ENCODE measurements around the gene PFDN6.
"Not testable (repeated sequence)": the region's sequence is repeated elsewhere in the genome, so short reads cannot be mapped to it uniquely, and the experiment has no call there.

Gene PFDN6

DNA sequence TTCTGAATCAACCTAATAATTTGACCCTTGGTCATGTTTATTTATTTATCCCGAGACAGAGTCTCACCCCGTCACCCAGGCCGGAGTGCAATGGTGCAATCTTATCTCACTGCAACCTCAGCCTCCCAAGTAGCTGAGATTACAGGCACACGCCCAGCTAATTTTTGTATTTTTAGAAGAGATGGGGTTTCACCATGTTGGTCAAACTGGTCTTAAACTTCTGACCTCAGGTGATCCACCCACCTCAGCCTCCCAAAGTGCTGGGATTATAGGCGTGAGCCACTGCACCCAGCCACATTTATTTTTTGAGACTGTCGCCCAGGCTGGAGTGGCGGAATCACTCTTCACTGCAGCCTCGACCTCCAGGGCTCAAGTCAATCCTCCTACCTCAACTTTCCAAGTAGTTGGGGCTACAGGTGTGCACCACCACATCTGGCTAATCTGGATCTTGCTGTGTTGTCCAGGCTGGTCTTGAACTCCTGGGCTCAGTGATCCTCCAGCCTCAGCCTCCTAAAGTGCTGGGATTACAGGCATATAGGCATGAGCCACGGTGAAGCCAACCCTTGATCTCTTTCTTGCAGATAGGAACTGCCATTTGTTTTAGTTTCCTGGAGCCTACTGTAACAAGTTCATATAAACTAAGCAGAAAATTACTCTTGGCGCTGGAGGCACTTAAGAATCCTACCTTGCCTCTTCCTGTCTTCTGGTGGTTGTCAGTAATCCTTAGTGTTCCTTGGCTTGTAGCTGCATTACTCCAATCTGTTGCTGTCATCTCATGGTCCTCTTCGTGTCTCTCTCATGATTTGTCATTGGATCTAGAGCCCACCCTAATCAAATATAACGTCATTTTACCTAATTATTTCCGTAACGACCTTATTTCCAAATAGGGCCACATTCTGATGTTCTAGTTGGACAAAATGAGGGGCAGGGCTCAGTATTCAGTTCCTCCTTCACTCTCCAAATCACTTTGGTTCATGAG, 15.2 kb upstream of the PFDN6 start:
- no peak for DNase-seq (ENCODE audit: low read depth, low spot score)

DNA sequence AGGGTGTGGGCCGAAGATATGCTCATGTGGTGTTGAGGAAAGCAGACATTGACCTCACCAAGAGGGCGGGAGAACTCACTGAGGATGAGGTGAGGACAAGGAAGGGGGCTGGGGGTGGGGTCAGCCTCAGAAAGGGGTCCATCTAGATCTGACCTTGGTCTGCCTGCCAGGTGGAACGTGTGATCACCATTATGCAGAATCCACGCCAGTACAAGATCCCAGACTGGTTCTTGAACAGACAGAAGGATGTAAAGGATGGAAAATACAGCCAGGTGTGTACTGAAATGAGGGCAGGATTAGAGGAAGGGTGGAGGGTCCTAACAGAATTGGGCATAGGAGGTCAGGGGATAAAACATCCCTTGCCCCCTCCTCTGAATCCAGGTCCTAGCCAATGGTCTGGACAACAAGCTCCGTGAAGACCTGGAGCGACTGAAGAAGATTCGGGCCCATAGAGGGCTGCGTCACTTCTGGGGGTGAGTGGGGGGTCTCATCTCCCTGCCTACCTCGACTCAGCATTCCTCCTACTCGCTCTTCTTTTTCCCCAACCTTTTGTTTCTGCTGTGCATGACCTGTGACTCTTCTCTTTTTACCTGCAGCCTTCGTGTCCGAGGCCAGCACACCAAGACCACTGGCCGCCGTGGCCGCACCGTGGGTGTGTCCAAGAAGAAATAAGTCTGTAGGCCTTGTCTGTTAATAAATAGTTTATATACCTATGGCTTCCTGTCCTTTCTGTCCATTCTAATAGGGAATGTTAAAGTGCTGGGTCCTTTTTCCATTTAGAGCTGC, 13.4 kb upstream of the PFDN6 start:
- DNase-seq (ENCODE audit: low read depth, low spot score) = not testable (repeated sequence)

- DNase-seq (ENCODE audit: low read depth, low spot score) = no peak
Measured at GRCh38 chr6:33276581-33276863, 12.9 kb upstream of the PFDN6 start.

DNA sequence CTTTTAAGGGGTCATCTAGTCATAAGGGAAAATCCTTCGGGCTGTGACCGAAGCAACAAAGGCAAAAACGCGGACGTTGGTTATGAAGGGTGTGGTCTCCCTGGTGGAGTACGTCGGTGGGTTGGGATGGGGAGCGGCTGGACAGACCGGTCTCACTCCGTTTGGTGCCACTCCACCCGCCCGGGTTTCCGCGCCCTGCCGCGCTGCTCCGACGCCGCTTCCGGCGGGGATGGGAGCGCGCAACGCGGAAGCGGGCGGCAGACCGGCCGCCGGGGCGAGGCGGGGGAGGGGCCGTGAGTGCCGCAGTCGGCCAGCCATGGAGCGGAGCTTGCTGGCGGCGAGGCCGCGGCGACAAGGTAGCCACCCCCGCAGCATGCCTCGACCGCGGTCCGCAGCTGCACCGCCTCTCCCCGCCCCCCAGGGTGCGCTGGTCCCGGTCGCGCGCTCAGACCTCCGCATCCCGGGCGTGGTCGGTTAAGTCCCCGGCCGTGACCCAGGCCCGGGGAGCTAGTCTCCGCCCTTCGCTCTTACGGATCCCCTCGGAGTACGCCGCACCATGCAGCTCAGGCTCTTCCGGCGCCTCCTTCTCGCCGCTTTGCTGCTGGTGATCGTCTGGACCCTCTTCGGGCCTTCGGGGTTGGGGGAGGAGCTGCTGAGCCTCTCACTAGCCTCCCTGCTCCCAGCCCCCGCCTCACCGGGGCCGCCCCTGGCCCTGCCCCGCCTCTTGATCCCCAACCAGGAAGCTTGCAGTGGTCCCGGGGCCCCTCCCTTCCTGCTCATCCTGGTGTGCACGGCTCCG, 12.3 kb upstream of the PFDN6 start, which contains the start of gene B3GALT4:
TSS of gene B3GALT4 (plus strand) at position 260 of the 799 bp plus-strand sequence. CDS start at position 557, 297 bp downstream.
- no peak for DNase-seq (ENCODE audit: low read depth, low spot score)

DNA sequence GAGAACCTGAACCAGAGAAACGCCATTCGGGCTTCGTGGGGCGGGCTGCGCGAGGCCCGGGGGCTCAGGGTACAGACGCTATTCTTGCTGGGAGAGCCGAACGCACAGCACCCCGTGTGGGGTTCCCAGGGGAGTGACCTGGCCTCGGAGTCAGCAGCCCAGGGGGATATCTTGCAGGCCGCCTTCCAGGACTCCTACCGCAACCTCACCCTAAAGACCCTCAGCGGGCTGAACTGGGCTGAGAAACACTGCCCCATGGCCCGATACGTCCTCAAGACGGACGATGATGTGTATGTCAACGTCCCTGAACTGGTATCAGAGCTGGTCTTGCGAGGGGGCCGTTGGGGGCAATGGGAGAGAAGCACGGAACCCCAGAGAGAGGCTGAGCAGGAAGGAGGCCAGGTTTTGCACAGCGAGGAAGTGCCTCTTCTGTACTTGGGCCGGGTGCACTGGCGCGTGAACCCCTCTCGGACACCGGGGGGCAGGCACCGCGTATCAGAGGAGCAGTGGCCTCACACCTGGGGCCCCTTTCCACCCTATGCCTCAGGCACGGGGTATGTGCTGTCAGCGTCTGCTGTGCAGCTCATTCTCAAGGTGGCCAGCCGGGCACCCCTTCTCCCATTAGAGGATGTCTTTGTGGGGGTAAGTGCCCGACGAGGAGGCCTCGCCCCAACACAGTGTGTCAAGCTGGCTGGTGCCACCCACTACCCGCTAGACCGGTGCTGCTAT, 11.6 kb upstream of the PFDN6 start:
- no peak for DNase-seq (ENCODE audit: low read depth, low spot score)

DNA sequence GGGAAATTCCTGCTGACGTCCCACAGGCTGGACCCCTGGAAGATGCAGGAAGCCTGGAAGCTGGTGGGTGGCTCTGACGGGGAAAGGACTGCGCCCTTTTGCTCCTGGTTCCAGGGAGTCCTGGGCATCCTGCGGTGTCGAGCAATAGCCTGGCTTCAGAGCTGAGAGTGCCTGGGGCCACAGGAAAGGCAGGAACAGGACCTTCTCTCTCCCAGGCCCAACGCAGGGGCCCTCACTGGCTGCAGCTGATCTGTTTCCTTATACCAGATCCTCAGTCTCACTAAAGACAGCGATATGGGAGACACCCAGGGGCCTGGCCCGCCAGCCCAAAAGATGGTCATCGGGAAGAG, 11.0 kb upstream of the PFDN6 start:
- DNase-seq (ENCODE audit: low read depth, low spot score) = no peak

DNA sequence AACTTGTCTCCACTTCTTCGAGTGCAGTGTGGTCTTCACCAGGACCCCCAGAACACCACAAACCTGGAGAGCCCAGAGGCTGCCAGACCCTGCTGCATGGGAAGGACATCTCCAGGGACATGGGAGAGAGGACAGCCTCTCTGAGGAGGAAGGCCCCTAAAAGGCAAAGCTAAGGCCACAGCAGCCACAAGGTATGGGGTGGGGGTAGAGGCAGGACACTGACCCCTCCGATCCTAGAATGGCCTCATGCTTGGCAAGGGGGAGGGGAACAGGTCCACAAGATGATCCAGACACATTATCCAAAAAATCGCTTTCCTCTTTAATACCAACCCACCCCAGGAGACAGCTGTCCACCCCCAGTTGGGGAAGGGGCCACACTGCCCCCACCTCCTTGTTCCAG, 10.6 kb upstream of the PFDN6 start:
- no peak for DNase-seq (ENCODE audit: low read depth, low spot score)

DNA sequence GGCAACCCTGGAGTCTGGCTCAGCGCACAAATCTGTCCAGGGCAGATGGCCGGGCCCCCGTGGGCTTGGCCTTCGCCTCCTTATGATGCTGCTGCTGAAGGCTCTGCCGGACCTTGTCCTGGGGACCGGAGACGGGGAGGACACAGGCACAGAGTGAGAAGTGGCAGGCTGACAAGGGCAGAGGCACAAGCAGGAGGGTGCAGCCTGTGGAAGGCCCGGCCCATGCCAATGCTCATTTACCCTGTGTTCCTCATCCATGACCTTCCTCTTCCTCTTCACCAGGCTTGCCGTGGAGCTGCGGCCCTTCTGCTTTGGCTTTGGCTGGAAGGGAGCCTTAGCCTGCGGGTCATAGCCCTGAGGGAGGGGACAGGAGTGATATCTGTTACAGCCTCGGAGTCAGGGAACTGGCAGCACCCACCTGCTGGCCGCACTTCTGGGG, 10.1 kb upstream of the PFDN6 start:
- DNase-seq (ENCODE audit: low read depth, low spot score) = no peak

GRCh38 chr6:33279971-33280511, 9.4 kb upstream of the PFDN6 start:
- DNase-seq (ENCODE audit: low read depth, low spot score) = no peak

GRCh38 chr6:33280539-33280938, 8.9 kb upstream of the PFDN6 start:
- DNase-seq (ENCODE audit: low read depth, low spot score) = no peak

- not testable (repeated sequence) for DNase-seq (ENCODE audit: low read depth, low spot score)
Measured at GRCh38 chr6:33285214-33285613, 4.2 kb upstream of the PFDN6 start.

DNA sequence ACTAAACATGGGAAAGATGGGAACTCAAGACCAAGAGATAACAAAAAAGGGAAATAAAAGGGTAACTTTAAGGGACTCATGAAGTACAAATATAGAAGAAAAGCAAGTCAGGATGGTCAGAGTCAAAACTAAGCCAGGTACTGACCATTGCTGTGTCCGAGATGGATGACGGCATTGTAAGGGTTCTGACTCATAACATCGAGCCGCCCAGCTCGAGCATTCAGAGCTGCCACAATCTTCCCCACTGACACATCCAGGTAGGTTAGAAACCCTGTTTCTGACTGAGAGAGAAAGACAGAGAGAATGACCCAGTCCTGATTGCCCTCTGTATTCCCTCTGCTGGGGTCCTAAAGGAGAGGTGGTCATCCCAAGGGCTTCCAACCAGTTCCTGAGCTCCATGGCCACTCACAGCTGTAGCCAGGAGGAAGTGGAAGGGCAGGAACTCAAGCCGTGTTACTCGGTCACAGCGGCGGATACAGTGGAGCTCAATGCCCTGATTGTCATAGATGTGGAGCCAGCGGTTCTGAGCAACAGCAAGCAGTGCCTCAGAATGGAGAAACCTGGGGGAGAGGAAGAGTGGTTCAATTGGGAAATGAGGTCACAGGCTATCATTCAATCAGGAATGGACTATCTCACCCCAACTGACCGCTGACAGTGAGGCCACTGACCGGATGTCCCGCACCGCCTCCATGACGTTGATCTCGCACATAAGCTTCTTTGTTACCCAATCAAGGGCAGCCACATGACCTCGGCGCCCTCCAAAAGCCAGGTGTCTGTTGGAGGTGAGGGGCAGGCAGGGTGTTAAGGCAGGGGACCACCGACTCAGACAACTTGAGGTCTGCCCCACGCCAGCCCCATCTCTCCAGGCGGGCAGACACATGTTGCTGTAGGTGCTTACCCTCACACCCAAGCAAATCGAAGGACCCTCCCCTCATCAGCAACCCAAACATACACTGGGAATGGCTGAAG, 2.2 kb upstream of the PFDN6 start:
- DNase-seq (ENCODE audit: low read depth, low spot score) = no peak

- no peak for DNase-seq (ENCODE audit: low read depth, low spot score)
Measured at GRCh38 chr6:33288141-33288920, 1.1 kb upstream of the PFDN6 start.

GRCh38 chr6:33289784-33290315, 449 bp downstream of the PFDN6 start:
- DNase-seq (ENCODE audit: low read depth, low spot score) = no peak

GRCh38 chr6:33290459-33290858, 1.1 kb downstream of the PFDN6 start:
- no peak for DNase-seq (ENCODE audit: low read depth, low spot score)

DNA sequence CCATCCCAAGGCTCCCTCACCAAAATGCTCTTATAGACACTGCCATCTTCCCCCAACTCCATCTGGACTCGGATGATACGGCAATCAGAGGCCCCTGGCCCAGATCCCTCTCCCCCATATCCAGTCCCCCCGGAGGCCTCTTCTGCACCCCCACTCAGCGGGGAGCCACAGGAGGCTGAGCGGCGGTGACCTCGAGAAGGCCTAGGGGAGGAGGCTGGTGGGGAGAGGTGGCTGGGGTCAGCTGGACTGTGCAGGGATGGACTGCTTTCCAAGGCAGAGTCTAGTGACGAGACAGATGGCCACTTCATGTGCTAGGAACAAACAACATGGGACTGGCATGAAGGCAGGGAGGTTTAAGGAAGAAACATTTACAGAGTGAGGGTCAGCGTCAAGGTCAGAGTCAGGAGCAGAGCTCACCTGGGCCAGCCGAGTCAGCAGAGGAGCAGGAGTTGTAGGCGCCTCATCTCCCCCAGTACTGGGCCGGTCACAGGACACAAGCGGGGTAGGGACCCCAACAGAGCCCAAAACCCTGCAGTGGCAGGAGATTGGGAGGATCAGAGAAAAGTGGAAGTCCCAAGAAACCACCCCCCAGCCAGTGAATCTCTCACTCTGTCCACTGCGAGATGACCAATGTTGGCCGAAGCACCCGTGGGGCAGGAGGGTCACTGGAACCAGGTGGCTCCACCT, 3.7 kb downstream of the PFDN6 start:
- DNase-seq (ENCODE audit: low read depth, low spot score) = no peak

- no peak for DNase-seq (ENCODE audit: low read depth, low spot score)
Measured at GRCh38 chr6:33294086-33294823, 4.9 kb downstream of the PFDN6 start.

All from brain pericyte (primary cell).